Fibroblast of skin of left quadriceps (primary cell): Measurements from ENCODE around the gene CLSTN1.
A peak's percentile ranks its signal among the peaks of the same experiment; 100 is the strongest.

ENCODE experiments used
- DNase-seq, 2 experiments: peaks; one replicate each; pipeline ENCODE4 v3.0.0-alpha.2; 2013; ENCODE audit warnings: low read depth in 2 of 2

CLSTN1 gene

GRCh38 chr1:9823943-9824701, at the start of gene CLSTN1:
Gene CLSTN1, minus strand, starts transcription at chr1:9823965. Its CDS starts 232 bp downstream, at chr1:9823733.
- peak; percentile 76 to 77 for DNase-seq

GRCh38 chr1:9873385-9873784, 49.6 kb upstream of the CLSTN1 start:
- DNase-seq = no peak

GRCh38 chr1:9872430-9873165, 48.8 kb upstream of the CLSTN1 start:
- DNase-seq = no peak

GRCh38 chr1:9871707-9872425, 48.1 kb upstream of the CLSTN1 start:
- no peak for DNase-seq

GRCh38 chr1:9871021-9871420, 47.3 kb upstream of the CLSTN1 start:
- DNase-seq = no peak

- no peak for DNase-seq
These were observed 46.8 kb upstream of the CLSTN1 start for GRCh38 chr1:9870572-9870971.

GRCh38 chr1:9869831-9870251, 46.1 kb upstream of the CLSTN1 start:
- no peak for DNase-seq

- DNase-seq = no peak
These were observed 44.5 kb upstream of the CLSTN1 start for GRCh38 chr1:9868244-9868590.

GRCh38 chr1:9867408-9868243, 43.9 kb upstream of the CLSTN1 start:
- DNase-seq = peak in 1 of 2 experiments; percentile 22

GRCh38 chr1:9866836-9867235, 43.1 kb upstream of the CLSTN1 start:
- DNase-seq = no peak

- DNase-seq = no peak
These were observed 42.0 kb upstream of the CLSTN1 start for GRCh38 chr1:9865724-9866123.

GRCh38 chr1:9863371-9863770, 39.6 kb upstream of the CLSTN1 start:
- no peak for DNase-seq

- no peak for DNase-seq
These were observed 37.6 kb upstream of the CLSTN1 start for GRCh38 chr1:9861360-9861759.

- DNase-seq = no peak
These were observed 37.1 kb upstream of the CLSTN1 start for GRCh38 chr1:9860887-9861286.

- DNase-seq = no peak
These were observed 35.7 kb upstream of the CLSTN1 start for GRCh38 chr1:9859281-9860014.

GRCh38 chr1:9858293-9859035, 34.7 kb upstream of the CLSTN1 start:
- DNase-seq = no peak

GRCh38 chr1:9855186-9855585, 31.4 kb upstream of the CLSTN1 start:
- no peak for DNase-seq

- no peak for DNase-seq
These were observed 29.5 kb upstream of the CLSTN1 start for GRCh38 chr1:9853249-9853595.

- peak; percentile 51 to 55 for DNase-seq
These were observed 28.9 kb upstream of the CLSTN1 start for GRCh38 chr1:9852410-9853248.
